Measurements from ENCODE around the gene MITF.

Gene MITF

GRCh38 chr3:69753179-69753775 lies 14.0 kb downstream of the MITF start:
- H3K4me1 Mint-ChIP-seq (ENCODE audit: low read depth): peaks cover 73% of the 10 kb centered on the region
- no peaks in the 10 kb centered on the region for H3K9me3 Mint-ChIP-seq
- H3K27ac Mint-ChIP-seq: no peak overlapping the region
- H3K27me3 Mint-ChIP-seq: no peaks in the 10 kb centered on the region
- peaks cover 19% of the 10 kb centered on the region for H3K36me3 Mint-ChIP-seq (ENCODE audit: low read depth)
- no peak overlapping the region for H3K4me3 Mint-ChIP-seq
- intact Hi-C loops (cut with micrococcal nuclease): no loop called here

DNA sequence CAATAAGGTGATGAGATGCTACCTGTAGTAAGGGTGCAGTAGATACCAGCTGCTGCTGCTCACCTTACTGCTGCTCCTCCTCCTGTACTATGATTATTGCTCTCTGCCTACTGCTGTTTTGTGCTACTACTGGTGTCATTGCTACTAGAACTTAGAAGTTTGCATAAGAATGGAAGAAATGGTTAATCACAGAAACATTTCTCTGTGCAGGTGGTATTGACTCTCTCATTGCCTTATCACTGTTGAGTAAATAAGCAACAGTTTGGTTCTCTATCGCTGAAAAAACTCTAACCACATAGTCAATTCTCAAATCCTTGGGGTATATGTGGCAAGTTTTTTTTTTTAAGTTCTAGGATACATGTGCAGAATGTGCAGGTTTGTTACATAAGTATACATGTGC lies 16.5 kb downstream of the MITF start:
- intact Hi-C loops (cut with micrococcal nuclease): no loop called here
- Mint-ChIP-seq H3K4me3 (no peak overlapping the region), H3K27ac (no peak overlapping the region), H3K4me1 (ENCODE audit: low read depth) (peaks cover 73% of the 10 kb centered on the region), H3K36me3 (ENCODE audit: low read depth) (peaks cover 19% of the 10 kb centered on the region), H3K27me3 (no peaks in the 10 kb centered on the region), H3K9me3 (no peaks in the 10 kb centered on the region)

GRCh38 chr3:69761896-69762767 lies 22.9 kb downstream of the MITF start:
- intact Hi-C loops (cut with micrococcal nuclease): no loop called here

DNA sequence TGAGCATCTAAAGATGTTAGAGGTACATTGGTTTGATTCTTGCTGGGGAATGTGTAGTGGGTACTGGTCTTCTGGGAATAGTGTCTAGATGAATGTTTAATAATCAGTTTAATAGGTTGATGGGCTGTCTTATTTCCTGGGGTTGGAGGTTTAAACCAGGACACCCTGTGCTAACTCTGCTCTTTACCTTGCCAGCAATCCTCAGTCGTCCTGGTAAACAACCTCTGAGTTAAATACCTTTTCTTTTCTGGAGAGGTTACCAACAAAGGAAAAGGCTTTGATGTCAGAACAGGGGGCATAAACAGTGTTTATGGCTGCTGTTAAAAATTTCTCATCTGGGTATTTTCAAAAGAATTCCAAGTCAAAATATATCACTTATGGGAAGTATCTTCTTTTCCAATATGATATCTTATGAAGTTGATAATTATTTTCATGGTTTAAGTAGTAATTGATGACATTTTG lies 23.5 kb downstream of the MITF start:
- no peak overlapping the region for H3K4me3 Mint-ChIP-seq

More at GRCh38 chr3:69761896-69762767, 22.9 kb downstream of the MITF start:
- Mint-ChIP-seq H3K27ac (peak overlapping the region; percentile 97), H3K4me1 (ENCODE audit: low read depth) (peaks cover 75% of the 10 kb centered on the region), H3K36me3 (ENCODE audit: low read depth) (no peaks in the 10 kb centered on the region), H3K9me3 (no peaks in the 10 kb centered on the region), H3K27me3 (no peaks in the 10 kb centered on the region), H3K4me3 (no peak overlapping the region)

GRCh38 chr3:69763458-69763857 lies 24.2 kb downstream of the MITF start:
- Mint-ChIP-seq H3K36me3 (ENCODE audit: low read depth) (no peaks in the 10 kb centered on the region), H3K9me3 (no peaks in the 10 kb centered on the region), H3K4me3 (no peak overlapping the region), H3K27me3 (no peaks in the 10 kb centered on the region), H3K27ac (peak overlapping the region; percentile 97), H3K4me1 (ENCODE audit: low read depth) (peaks cover 74% of the 10 kb centered on the region)
- intact Hi-C loops (cut with micrococcal nuclease): no loop called here

More for the DNA sequence above, 23.5 kb downstream of the MITF start:
- Mint-ChIP-seq H3K27ac (peak overlapping the region; percentile 97), H3K36me3 (ENCODE audit: low read depth) (no peaks in the 10 kb centered on the region), H3K4me1 (ENCODE audit: low read depth) (peaks cover 75% of the 10 kb centered on the region), H3K27me3 (no peaks in the 10 kb centered on the region), H3K9me3 (no peaks in the 10 kb centered on the region)
- intact Hi-C loops (cut with micrococcal nuclease): no loop called here

GRCh38 chr3:69764121-69764741 lies 25.0 kb downstream of the MITF start:
- H3K4me1 Mint-ChIP-seq (ENCODE audit: low read depth): peaks cover 74% of the 10 kb centered on the region
- peak overlapping the region; percentile 66 for H3K4me3 Mint-ChIP-seq
- no peaks in the 10 kb centered on the region for H3K9me3 Mint-ChIP-seq
- no peaks in the 10 kb centered on the region for H3K36me3 Mint-ChIP-seq (ENCODE audit: low read depth)
- H3K27me3 Mint-ChIP-seq: no peaks in the 10 kb centered on the region
- intact Hi-C loops (cut with micrococcal nuclease): no loop called here
- peak overlapping the region; percentile 97 for H3K27ac Mint-ChIP-seq

DNA sequence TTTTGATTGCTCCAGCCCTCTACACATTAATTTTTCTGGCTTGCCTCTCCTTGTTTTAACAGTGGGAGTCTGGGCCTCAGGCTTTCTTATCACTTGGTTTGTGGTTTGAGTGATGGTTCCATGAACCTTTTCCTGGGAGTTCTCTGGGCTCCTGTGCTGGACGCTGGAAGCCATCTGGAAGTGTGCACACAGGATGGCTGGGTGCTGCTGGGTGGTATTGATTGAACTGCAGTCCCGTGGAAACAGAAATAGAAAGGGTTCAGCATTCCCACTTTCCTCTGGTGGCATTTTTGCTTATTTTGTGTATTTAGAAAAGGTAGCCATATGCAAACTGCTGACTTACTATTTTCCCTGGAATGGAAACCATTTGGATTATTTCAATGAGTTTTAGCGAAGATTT lies 25.6 kb downstream of the MITF start:
- Mint-ChIP-seq H3K4me1 (ENCODE audit: low read depth) (peaks cover 74% of the 10 kb centered on the region), H3K36me3 (ENCODE audit: low read depth) (no peaks in the 10 kb centered on the region), H3K9me3 (no peaks in the 10 kb centered on the region), H3K4me3 (peak overlapping the region; percentile 66), H3K27ac (peak overlapping the region; percentile 97), H3K27me3 (no peaks in the 10 kb centered on the region)
- intact Hi-C loops (cut with micrococcal nuclease): no loop called here

DNA sequence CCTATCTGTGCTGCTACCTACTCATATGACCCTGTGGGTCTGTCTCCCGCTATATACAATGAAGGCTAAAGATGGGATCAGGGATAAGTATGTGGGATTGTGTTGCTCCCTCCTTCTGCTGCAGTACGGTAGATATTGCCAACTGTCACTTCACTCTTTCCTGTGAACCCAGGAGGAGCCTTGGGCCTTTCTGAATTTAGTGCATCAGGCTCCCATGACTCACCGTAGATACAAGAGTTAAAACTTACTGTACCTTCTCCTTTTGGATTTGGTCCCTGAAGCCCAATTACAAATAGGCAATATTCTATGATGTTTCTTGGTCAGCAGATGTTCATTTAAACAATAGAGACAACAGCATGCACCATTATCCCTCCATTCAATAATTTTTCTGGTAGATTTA lies 27.4 kb downstream of the MITF start:
- intact Hi-C loops (cut with micrococcal nuclease): no loop called here
- Mint-ChIP-seq H3K27ac (no peak overlapping the region), H3K27me3 (no peaks in the 10 kb centered on the region), H3K4me3 (no peak overlapping the region), H3K36me3 (ENCODE audit: low read depth) (no peaks in the 10 kb centered on the region), H3K4me1 (ENCODE audit: low read depth) (peaks cover 66% of the 10 kb centered on the region), H3K9me3 (no peaks in the 10 kb centered on the region)

GRCh38 chr3:69767571-69767970 lies 28.3 kb downstream of the MITF start:
- no peaks in the 10 kb centered on the region for H3K36me3 Mint-ChIP-seq (ENCODE audit: low read depth)
- peak overlapping the region; percentile 67 for H3K27ac Mint-ChIP-seq
- peaks cover 58% of the 10 kb centered on the region for H3K4me1 Mint-ChIP-seq (ENCODE audit: low read depth)
- intact Hi-C loops (cut with micrococcal nuclease): no loop called here
- no peak overlapping the region for H3K4me3 Mint-ChIP-seq
- H3K9me3 Mint-ChIP-seq: no peaks in the 10 kb centered on the region
- no peaks in the 10 kb centered on the region for H3K27me3 Mint-ChIP-seq

- Mint-ChIP-seq H3K27me3 (no peaks in the 10 kb centered on the region), H3K4me3 (no peak overlapping the region), H3K4me1 (ENCODE audit: low read depth) (peaks cover 56% of the 10 kb centered on the region), H3K9me3 (no peaks in the 10 kb centered on the region), H3K27ac (no peak overlapping the region), H3K36me3 (ENCODE audit: low read depth) (no peaks in the 10 kb centered on the region)
- intact Hi-C loops (cut with micrococcal nuclease): no loop called here
Measured at GRCh38 chr3:69768438-69768837, 29.2 kb downstream of the MITF start.

DNA sequence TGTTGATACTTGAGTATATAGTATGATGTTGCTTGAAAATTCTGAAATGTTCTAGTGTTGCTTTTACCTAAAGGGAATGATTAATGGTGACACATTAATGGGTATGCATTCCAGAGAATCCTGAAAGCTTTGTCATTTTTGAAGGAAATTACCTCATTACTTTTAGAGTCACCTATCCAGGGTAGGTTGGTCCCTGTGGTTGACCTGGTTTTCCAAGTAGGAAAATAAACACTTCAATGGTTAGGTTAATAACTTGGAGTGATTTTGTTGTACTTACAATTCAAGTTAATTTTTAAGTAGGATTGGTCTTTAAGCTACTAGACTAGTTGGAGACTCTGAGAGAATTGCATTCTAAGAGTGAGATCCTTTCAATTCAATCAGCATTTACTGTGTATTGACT lies 31.0 kb downstream of the MITF start:
- Mint-ChIP-seq H3K27ac (no peak overlapping the region), H3K27me3 (no peaks in the 10 kb centered on the region), H3K36me3 (ENCODE audit: low read depth) (no peaks in the 10 kb centered on the region), H3K4me3 (no peak overlapping the region), H3K9me3 (no peaks in the 10 kb centered on the region), H3K4me1 (ENCODE audit: low read depth) (peaks cover 45% of the 10 kb centered on the region)
- intact Hi-C loops (cut with micrococcal nuclease): no loop called here

DNA sequence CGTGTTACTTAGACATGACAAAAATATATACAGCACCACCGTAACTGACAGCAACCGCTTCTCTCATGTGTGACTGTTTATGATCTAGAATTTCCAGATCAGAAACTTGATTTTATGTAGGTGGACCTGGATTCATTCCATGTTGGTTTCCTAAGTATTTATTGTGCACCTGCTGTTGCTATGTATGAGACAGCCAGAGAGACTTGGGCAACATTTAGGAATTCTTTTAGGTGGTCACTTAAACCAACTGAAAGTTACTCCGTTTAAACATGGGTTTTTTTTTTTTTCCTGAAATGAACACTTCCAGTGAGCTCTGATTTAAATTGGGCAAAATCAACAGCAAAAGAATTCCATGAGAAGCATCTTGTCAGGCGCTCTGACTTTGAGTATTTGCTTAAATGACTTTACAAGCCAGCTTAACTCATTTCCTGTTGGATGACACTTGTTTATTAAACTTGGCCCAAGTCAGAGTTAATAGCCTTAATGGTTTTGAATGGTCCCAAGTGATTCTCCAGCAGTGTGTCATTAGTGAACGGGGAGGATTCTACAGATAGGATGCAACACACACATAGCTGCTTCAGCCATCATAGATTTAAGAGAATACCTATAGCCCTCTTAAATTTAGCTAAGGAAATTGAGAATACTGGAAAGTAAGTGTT lies 31.8 kb downstream of the MITF start:
- peaks cover 44% of the 10 kb centered on the region for H3K4me1 Mint-ChIP-seq (ENCODE audit: low read depth)
- no peaks in the 10 kb centered on the region for H3K36me3 Mint-ChIP-seq (ENCODE audit: low read depth)
- no peaks in the 10 kb centered on the region for H3K9me3 Mint-ChIP-seq
- intact Hi-C loops (cut with micrococcal nuclease): no loop called here
- H3K27ac Mint-ChIP-seq: no peak overlapping the region
- H3K27me3 Mint-ChIP-seq: no peaks in the 10 kb centered on the region
- H3K4me3 Mint-ChIP-seq: no peak overlapping the region

DNA sequence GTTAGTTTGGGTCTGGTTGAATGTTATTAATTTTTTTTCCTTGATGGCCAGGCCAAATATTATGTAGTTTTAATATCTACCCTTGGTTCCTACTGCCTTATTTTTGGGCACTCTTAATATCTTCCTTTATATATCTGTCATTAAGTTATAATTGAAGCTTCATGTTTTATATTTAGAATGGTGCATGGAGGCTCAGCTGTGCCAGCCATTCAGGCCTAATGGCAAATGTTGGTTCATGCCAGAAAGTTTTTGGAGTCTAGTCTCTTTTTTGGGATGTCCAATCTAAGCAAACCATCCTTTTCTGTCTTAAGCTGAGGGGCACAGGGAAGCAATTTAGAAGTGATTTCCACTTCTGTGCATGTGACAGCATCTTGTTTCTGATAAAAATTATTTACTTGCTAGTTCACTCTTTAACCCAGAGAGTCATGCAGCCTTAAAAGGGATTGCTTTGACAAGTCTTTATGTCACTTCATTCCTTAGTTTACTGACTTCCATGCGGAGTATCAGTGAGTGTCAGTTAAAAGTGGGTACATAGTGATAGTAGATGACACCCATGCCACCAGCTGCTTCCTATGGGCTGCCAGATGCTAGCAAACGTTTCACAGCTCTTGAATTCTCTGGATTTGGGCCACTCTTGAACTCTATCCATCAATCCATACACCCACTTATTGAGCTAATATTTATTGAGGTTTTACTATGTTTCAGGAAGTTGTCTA lies 33.0 kb downstream of the MITF start:
- Mint-ChIP-seq H3K36me3 (ENCODE audit: low read depth) (no peaks in the 10 kb centered on the region), H3K27me3 (no peaks in the 10 kb centered on the region), H3K4me1 (ENCODE audit: low read depth) (peaks cover 40% of the 10 kb centered on the region), H3K4me3 (no peak overlapping the region), H3K27ac (no peak overlapping the region), H3K9me3 (no peaks in the 10 kb centered on the region)
- intact Hi-C loops (cut with micrococcal nuclease): no loop called here

Data from dendritic cell treated with granulocyte-macrophage colony-stimulating factor and Interleukin-4, amounts not matched to agents 40 ng/mL and 50 ng/mL, for 4 days (primary cell).